Measurements from ENCODE around the gene INHBB. TPM values are rescaled to one million over a fixed set of nuclear protein-coding genes. Genes with fewer than 3 reads are reported as not detected.

Gene INHBB
- polyA plus RNA-seq, 4 donors, result 0.07 to 3.2 (median 0.27) TPM; not detected in 1

- no peaks in the 10 kb centered on the region for H3K9me3 ChIP-seq (ENCODE audit: control insufficient read depth in 2 of 2, insufficient read depth in 1 of 2, low read depth in 1 of 2, low read length in 1 of 2)
- no peak overlapping the region for H3K4me3 ChIP-seq (ENCODE audit: low read depth in 1 of 3, low read length in 3 of 3)
- 71 to 83% (median 79%) methylated on average over 16 of the region's 16 CpGs for WGBS, 3 donors
- H3K27me3 ChIP-seq (ENCODE audit: control insufficient read depth in 3 of 3, insufficient read depth in 3 of 3, low read length in 3 of 3), result peaks cover 0 to 4% (median 0%) of the 10 kb centered on the region in 3 donors
- no peaks in the 10 kb centered on the region for H3K36me3 ChIP-seq (ENCODE audit: control insufficient read depth in 3 of 3, insufficient read depth in 2 of 3, low read depth in 1 of 3, low read length in 3 of 3)
- FAIRE-seq (no peak), DNase-seq (no peak)
- H3K4me1 ChIP-seq (ENCODE audit: control insufficient read depth in 3 of 3, insufficient read depth in 2 of 3, low read depth in 1 of 3, low read length in 2 of 3), result no peaks in the 10 kb centered on the region
- no peak overlapping the region for H3K27ac ChIP-seq (ENCODE audit: low read depth in 1 of 3, low read length in 2 of 3)
These were observed 26.2 kb downstream of the INHBB start for GRCh38 chr2:120371969-120372625.

GRCh38 chr2:120372816-120373215 lies 26.9 kb downstream of the INHBB start:
- Histone ChIP-seq H3K27me3 (ENCODE audit: control insufficient read depth in 3 of 3, insufficient read depth in 3 of 3, low read length in 3 of 3) (peaks cover 0 to 7% (median 0%) of the 10 kb centered on the region in 3 donors), H3K27ac (ENCODE audit: low read depth in 1 of 3, low read length in 2 of 3) (no peak overlapping the region), H3K36me3 (ENCODE audit: control insufficient read depth in 3 of 3, insufficient read depth in 2 of 3, low read depth in 1 of 3, low read length in 3 of 3) (no peaks in the 10 kb centered on the region), H3K4me1 (ENCODE audit: control insufficient read depth in 3 of 3, insufficient read depth in 2 of 3, low read depth in 1 of 3, low read length in 2 of 3) (no peaks in the 10 kb centered on the region), H3K9me3 (ENCODE audit: control insufficient read depth in 2 of 2, insufficient read depth in 1 of 2, low read depth in 1 of 2, low read length in 1 of 2) (no peaks in the 10 kb centered on the region), H3K4me3 (ENCODE audit: low read depth in 1 of 3, low read length in 3 of 3) (no peak overlapping the region)
- WGBS, 3 donors, result 87 to 91% (median 91%) methylated on average over 4 of the region's 4 CpGs
- FAIRE-seq (no peak), DNase-seq (no peak)

- DNase-seq (no peak), FAIRE-seq (no peak)
- WGBS, 3 donors, result 56 to 64% (median 63%) methylated on average over 10 of the region's 10 CpGs
These were observed 27.5 kb downstream of the INHBB start for GRCh38 chr2:120373424-120373823.

GRCh38 chr2:120374821-120375220 lies 28.9 kb downstream of the INHBB start:
- Histone ChIP-seq H3K27me3 (ENCODE audit: control insufficient read depth in 3 of 3, insufficient read depth in 3 of 3, low read length in 3 of 3) (peaks cover 0 to 7% (median 0%) of the 10 kb centered on the region in 3 donors), H3K27ac (ENCODE audit: low read depth in 1 of 3, low read length in 2 of 3) (no peak overlapping the region), H3K36me3 (ENCODE audit: control insufficient read depth in 3 of 3, insufficient read depth in 2 of 3, low read depth in 1 of 3, low read length in 3 of 3) (no peaks in the 10 kb centered on the region), H3K4me1 (ENCODE audit: control insufficient read depth in 3 of 3, insufficient read depth in 2 of 3, low read depth in 1 of 3, low read length in 2 of 3) (no peaks in the 10 kb centered on the region), H3K4me3 (ENCODE audit: low read depth in 1 of 3, low read length in 3 of 3) (no peak overlapping the region), H3K9me3 (ENCODE audit: control insufficient read depth in 2 of 2, insufficient read depth in 1 of 2, low read depth in 1 of 2, low read length in 1 of 2) (no peaks in the 10 kb centered on the region)
- 65 to 80% (median 75%) methylated on average over 5 of the region's 5 CpGs for WGBS, 3 donors
- FAIRE-seq, result no peak
- no peak for DNase-seq

More at GRCh38 chr2:120373424-120373823, 27.5 kb downstream of the INHBB start:
- H3K27ac ChIP-seq (ENCODE audit: low read depth in 1 of 3, low read length in 2 of 3), result no peak overlapping the region
- H3K4me1 ChIP-seq (ENCODE audit: control insufficient read depth in 3 of 3, insufficient read depth in 2 of 3, low read depth in 1 of 3, low read length in 2 of 3), result no peaks in the 10 kb centered on the region
- H3K27me3 ChIP-seq (ENCODE audit: control insufficient read depth in 3 of 3, insufficient read depth in 3 of 3, low read length in 3 of 3), result peaks cover 0 to 7% (median 0%) of the 10 kb centered on the region in 3 donors
- no peak overlapping the region for H3K4me3 ChIP-seq (ENCODE audit: low read depth in 1 of 3, low read length in 3 of 3)
- no peaks in the 10 kb centered on the region for H3K9me3 ChIP-seq (ENCODE audit: control insufficient read depth in 2 of 2, insufficient read depth in 1 of 2, low read depth in 1 of 2, low read length in 1 of 2)
- no peaks in the 10 kb centered on the region for H3K36me3 ChIP-seq (ENCODE audit: control insufficient read depth in 3 of 3, insufficient read depth in 2 of 3, low read depth in 1 of 3, low read length in 3 of 3)

GRCh38 chr2:120375251-120376020 lies 29.5 kb downstream of the INHBB start:
- WGBS, 3 donors, result 83 to 91% (median 87%) methylated on average over 12 to 14 of the region's 14 CpGs
- DNase-seq, result no peak

GRCh38 chr2:120376101-120376500 lies 30.2 kb downstream of the INHBB start:
- Histone ChIP-seq H3K4me3 (ENCODE audit: low read depth in 1 of 3, low read length in 3 of 3) (no peak overlapping the region), H3K27ac (ENCODE audit: low read depth in 1 of 3, low read length in 2 of 3) (no peak overlapping the region), H3K27me3 (ENCODE audit: control insufficient read depth in 3 of 3, insufficient read depth in 3 of 3, low read length in 3 of 3) (peaks cover 0 to 7% (median 0%) of the 10 kb centered on the region in 3 donors), H3K9me3 (ENCODE audit: control insufficient read depth in 2 of 2, insufficient read depth in 1 of 2, low read depth in 1 of 2, low read length in 1 of 2) (no peaks in the 10 kb centered on the region), H3K36me3 (ENCODE audit: control insufficient read depth in 3 of 3, insufficient read depth in 2 of 3, low read depth in 1 of 3, low read length in 3 of 3) (no peaks in the 10 kb centered on the region), H3K4me1 (ENCODE audit: control insufficient read depth in 3 of 3, insufficient read depth in 2 of 3, low read depth in 1 of 3, low read length in 2 of 3) (no peaks in the 10 kb centered on the region)
- 77 to 85% (median 79%) methylated on average over 12 of the region's 12 CpGs for WGBS, 3 donors
- FAIRE-seq, result no peak
- DNase-seq, result no peak

More at GRCh38 chr2:120375251-120376020, 29.5 kb downstream of the INHBB start:
- no peaks in the 10 kb centered on the region for H3K9me3 ChIP-seq (ENCODE audit: control insufficient read depth in 2 of 2, insufficient read depth in 1 of 2, low read depth in 1 of 2, low read length in 1 of 2)
- H3K4me1 ChIP-seq (ENCODE audit: control insufficient read depth in 3 of 3, insufficient read depth in 2 of 3, low read depth in 1 of 3, low read length in 2 of 3), result no peaks in the 10 kb centered on the region
- H3K4me3 ChIP-seq (ENCODE audit: low read depth in 1 of 3, low read length in 3 of 3), result no peak overlapping the region
- H3K36me3 ChIP-seq (ENCODE audit: control insufficient read depth in 3 of 3, insufficient read depth in 2 of 3, low read depth in 1 of 3, low read length in 3 of 3), result no peaks in the 10 kb centered on the region
- peaks cover 0 to 7% (median 0%) of the 10 kb centered on the region in 3 donors for H3K27me3 ChIP-seq (ENCODE audit: control insufficient read depth in 3 of 3, insufficient read depth in 3 of 3, low read length in 3 of 3)
- FAIRE-seq, result no peak
- H3K27ac ChIP-seq (ENCODE audit: low read depth in 1 of 3, low read length in 2 of 3), result no peak overlapping the region

- H3K27ac ChIP-seq (ENCODE audit: low read depth in 1 of 3, low read length in 2 of 3), result no peak overlapping the region
- WGBS, 3 donors, result 69 to 78% (median 75%) methylated on average over 17 to 19 of the region's 19 CpGs
- H3K4me1 ChIP-seq (ENCODE audit: control insufficient read depth in 3 of 3, insufficient read depth in 2 of 3, low read depth in 1 of 3, low read length in 2 of 3), result no peaks in the 10 kb centered on the region
- FAIRE-seq, result no peak
- H3K36me3 ChIP-seq (ENCODE audit: control insufficient read depth in 3 of 3, insufficient read depth in 2 of 3, low read depth in 1 of 3, low read length in 3 of 3), result no peaks in the 10 kb centered on the region
- H3K4me3 ChIP-seq (ENCODE audit: low read depth in 1 of 3, low read length in 3 of 3), result no peak overlapping the region
- DNase-seq, result no peak
- no peaks in the 10 kb centered on the region for H3K9me3 ChIP-seq (ENCODE audit: control insufficient read depth in 2 of 2, insufficient read depth in 1 of 2, low read depth in 1 of 2, low read length in 1 of 2)
- H3K27me3 ChIP-seq (ENCODE audit: control insufficient read depth in 3 of 3, insufficient read depth in 3 of 3, low read length in 3 of 3), result peaks cover 0 to 7% (median 0%) of the 10 kb centered on the region in 3 donors
These were observed 31.0 kb downstream of the INHBB start for GRCh38 chr2:120376679-120377640.

GRCh38 chr2:120378605-120379004 lies 32.7 kb downstream of the INHBB start:
- no peak overlapping the region for H3K4me3 ChIP-seq (ENCODE audit: low read depth in 1 of 3, low read length in 3 of 3)
- DNase-seq, result no peak
- no peak overlapping the region for H3K27ac ChIP-seq (ENCODE audit: low read depth in 1 of 3, low read length in 2 of 3)
- WGBS, 3 donors, result 69 to 77% (median 76%) methylated on average over 3 of the region's 3 CpGs
- FAIRE-seq, result no peak
- peaks cover 0 to 3% (median 3%) of the 10 kb centered on the region in 3 donors for H3K27me3 ChIP-seq (ENCODE audit: control insufficient read depth in 3 of 3, insufficient read depth in 3 of 3, low read length in 3 of 3)
- H3K9me3 ChIP-seq (ENCODE audit: control insufficient read depth in 2 of 2, insufficient read depth in 1 of 2, low read depth in 1 of 2, low read length in 1 of 2), result no peaks in the 10 kb centered on the region
- no peaks in the 10 kb centered on the region for H3K36me3 ChIP-seq (ENCODE audit: control insufficient read depth in 3 of 3, insufficient read depth in 2 of 3, low read depth in 1 of 3, low read length in 3 of 3)
- no peaks in the 10 kb centered on the region for H3K4me1 ChIP-seq (ENCODE audit: control insufficient read depth in 3 of 3, insufficient read depth in 2 of 3, low read depth in 1 of 3, low read length in 2 of 3)

Data from small intestine (tissue), 7 donors.